WERI-Rb-1 (cell line): ENCODE results near the gene ZNF346.
A peak's percentile ranks its signal among the peaks of the same experiment; 100 is the strongest.

Experiments used
- DNase-seq: peaks from one replicate; pipeline ENCODE4 v3.0.0-alpha.2; 2020
- H3K27ac ChIP-seq: fragments of 250-450 bp; sonication (Bioruptor Pico); 2 replicates; pipeline ENCODE4 v1.5.1; 2020; ENCODE audit warnings: mild to moderate bottlenecking, moderate library complexity
- H3K27me3 ChIP-seq: fragments of 250-450 bp; sonication (Bioruptor Pico); 2 replicates; pipeline ENCODE4 v1.5.1; 2021; ENCODE audit warnings: mild to moderate bottlenecking, low read depth, moderate library complexity; ENCODE audit not compliant: insufficient read depth, severe bottlenecking
- H3K36me3 ChIP-seq: fragments of 250-450 bp; sonication (Bioruptor Pico); 2 replicates; pipeline ENCODE4 v1.5.1; 2020; ENCODE audit warnings: mild to moderate bottlenecking, moderate library complexity
- H3K4me3 ChIP-seq: 2 replicates; pipeline ENCODE4 v1.5.1; 2011; ENCODE audit warnings: low read depth, mild to moderate bottlenecking, control low read depth, low read length
- H3K9me3 ChIP-seq: fragments of 250-450 bp; sonication (Bioruptor Pico); 2 replicates; pipeline ENCODE4 v1.5.1; 2021; ENCODE audit warnings: mild to moderate bottlenecking, moderate library complexity; ENCODE audit not compliant: severe bottlenecking
- CTCF ChIP-seq: IDR thresholded peaks from 2 replicates; pipeline ENCODE4 v1.5.1; 2011; ENCODE audit warnings: low read depth, mild to moderate bottlenecking, control low read depth, inconsistent platforms, low read length

The ZNF346 gene

GRCh38 chr5:177023303-177023664 lies 788 bp downstream of the ZNF346 start:
- TF ChIP-seq CTCF, result no peak
- H3K27ac ChIP-seq, result no peak overlapping the region
- peak overlapping the region; percentile 60 for H3K4me3 ChIP-seq
- H3K9me3 ChIP-seq, result no peaks in the 10 kb centered on the region
- no peak for DNase-seq
- no peaks in the 10 kb centered on the region for H3K27me3 ChIP-seq
- H3K36me3 ChIP-seq, result no peaks in the 10 kb centered on the region; the same call in 1 of the 2 replicates

GRCh38 chr5:177024559-177024958 lies 2.1 kb downstream of the ZNF346 start:
- H3K27ac ChIP-seq, result no peak overlapping the region
- no peak overlapping the region for H3K4me3 ChIP-seq
- no peaks in the 10 kb centered on the region for H3K27me3 ChIP-seq
- no peak for DNase-seq
- TF ChIP-seq CTCF, result no peak
- no peaks in the 10 kb centered on the region for H3K9me3 ChIP-seq
- no peaks in the 10 kb centered on the region; the same call in 1 of the 2 replicates for H3K36me3 ChIP-seq

GRCh38 chr5:177025101-177025601 lies 2.7 kb downstream of the ZNF346 start:
- Histone ChIP-seq H3K27ac (no peak overlapping the region), H3K9me3 (no peaks in the 10 kb centered on the region), H3K27me3 (no peaks in the 10 kb centered on the region), H3K36me3 (no peaks in the 10 kb centered on the region; the same call in 1 of the 2 replicates), H3K4me3 (no peak overlapping the region)
- no peak for TF ChIP-seq CTCF
- no peak for DNase-seq

GRCh38 chr5:177027665-177028064 lies 5.2 kb downstream of the ZNF346 start:
- no peak for DNase-seq
- Histone ChIP-seq H3K36me3 (no peaks in the 10 kb centered on the region; the same call in 1 of the 2 replicates), H3K4me3 (no peak overlapping the region), H3K9me3 (no peaks in the 10 kb centered on the region), H3K27ac (no peak overlapping the region), H3K27me3 (no peaks in the 10 kb centered on the region)
- no peak for TF ChIP-seq CTCF

- no peaks in the 10 kb centered on the region for H3K27me3 ChIP-seq
- no peak for TF ChIP-seq CTCF
- no peaks in the 10 kb centered on the region; the same call in 1 of the 2 replicates for H3K36me3 ChIP-seq
- H3K9me3 ChIP-seq, result no peaks in the 10 kb centered on the region
- no peak for DNase-seq
- H3K4me3 ChIP-seq, result no peak overlapping the region
- H3K27ac ChIP-seq, result no peak overlapping the region
Measured at GRCh38 chr5:177029498-177029897, 7.0 kb downstream of the ZNF346 start.

GRCh38 chr5:177035976-177036375 lies 13.5 kb downstream of the ZNF346 start:
- H3K4me3 ChIP-seq, result no peak overlapping the region
- no peaks in the 10 kb centered on the region for H3K36me3 ChIP-seq
- TF ChIP-seq CTCF, result no peak
- no peaks in the 10 kb centered on the region for H3K27me3 ChIP-seq
- DNase-seq, result no peak
- no peaks in the 10 kb centered on the region for H3K9me3 ChIP-seq
- no peak overlapping the region for H3K27ac ChIP-seq
